K562 (cell line): ENCODE data around the gene LMNA. TPM values are rescaled to one million over a fixed set of nuclear protein-coding genes. Genes with fewer than 3 reads are reported as not detected.

Experiments used
- ATAC-seq: fragments of 200-7000 bp; cut with Tn5 transposase; 3 replicates; pipeline ENCODE4 v1.9.1; 2020; ENCODE audit warnings: moderate library complexity
- BruUV-seq: library from RNA; stranded (reverse); fragments of 400-500 nt; replicated peaks from 2 replicates; lab custom pipeline; 2021; lab: Mats Ljungman, UMichigan
- CTCF ChIA-PET: fragments of 300-600 bp; formaldehyde crosslinking; extraction: SDS; loops from one replicate; lab custom pipeline; 2021; ENCODE audit warnings: low intra/inter-chr PET ratio; lab: Yijun Ruan, JAX
- POLR2A ChIA-PET: fragments of 300-600, 350-650 bp; sonication (Branson Sonifier 250); formaldehyde crosslinking; extraction: SDS; loops from one replicate; lab custom pipeline; 2021; ENCODE audit warnings: antibody characterized with exemption, inconsistent platforms; lab: Yijun Ruan, JAX
- DNase-seq, 4 experiments: peaks; one replicate each; pipeline versions ENCODE4 v3.0.0 to v3.0.0-alpha.2; 2011 to 2018; ENCODE audit warnings: low spot score in 3 of 4, mixed read lengths in 3 of 4; ENCODE audit errors: extremely low read depth in 1 of 4
- FAIRE-seq: peaks from 2 replicates; lab custom pipeline; 2011; peaks lifted over from hg19 to GRCh38; lab: Jason Lieb, UNC
- H2AFZ ChIP-seq: 2 replicates; pipeline ENCODE4 v1.6.0; 2011; ENCODE audit warnings: low read depth, low read length, control low read depth, inconsistent platforms
- H3K27ac ChIP-seq: fragments of 200-600 bp; 3 replicates; pipeline ENCODE4 v1.8.0; 2011; ENCODE audit warnings: low read depth, mild to moderate bottlenecking, control low read depth, inconsistent platforms, low read length, moderate library complexity, mixed read lengths; ENCODE audit errors: extremely low read depth
- H3K27me3 ChIP-seq, 2 experiments: fragments of 300-600 bp in 1 of 2; 2 replicates in 1 of 2; 3 replicates in 1 of 2; pipeline versions ENCODE4 v1.6.0 to v1.8.0; 2011; ENCODE audit warnings: inconsistent platforms in 2 of 2, low read length in 2 of 2, mild to moderate bottlenecking in 1 of 2, mixed read lengths in 1 of 2, moderate library complexity in 1 of 2; ENCODE audit not compliant: control insufficient read depth in 2 of 2, insufficient read depth in 2 of 2
- H3K36me3 ChIP-seq: fragments of 300-600 bp; 3 replicates; pipeline ENCODE4 v1.8.0; 2011; ENCODE audit warnings: mild to moderate bottlenecking, low read length, inconsistent platforms; ENCODE audit not compliant: control insufficient read depth, insufficient read depth
- H3K4me1 ChIP-seq, 2 experiments: fragments of 200-600 bp in 1 of 2; replicated peaks in 1 of 2; 2 replicates in 1 of 2; 3 replicates in 1 of 2; pipeline versions ENCODE4 v1.5.1 to v1.8.0; 2011; ENCODE audit warnings: inconsistent platforms in 2 of 2, low read length in 2 of 2, mild to moderate bottlenecking in 1 of 2, mixed read lengths in 1 of 2, moderate library complexity in 1 of 2; ENCODE audit not compliant: control insufficient read depth in 2 of 2, insufficient read depth in 2 of 2
- H3K4me2 ChIP-seq: 2 replicates; pipeline ENCODE4 v1.6.1; 2011; ENCODE audit warnings: low read length, control low read depth, inconsistent platforms, mixed read lengths; ENCODE audit not compliant: insufficient read depth
- H3K4me3 ChIP-seq: fragments of 200-600 bp; sonication (generic), shearing (Covaris generic); 2 replicates; pipeline ENCODE4 v1.5.1; 2016; ENCODE audit warnings: control low read depth, inconsistent platforms
- H3K79me2 ChIP-seq: fragments of 200-600 bp; 3 replicates; pipeline ENCODE4 v1.8.0; 2011; ENCODE audit warnings: low read length, inconsistent platforms; ENCODE audit not compliant: control insufficient read depth, insufficient read depth
- H3K9ac ChIP-seq, 2 experiments: 2 replicates each; pipeline versions ENCODE4 v1.6.0 to v1.6.1; 2011; ENCODE audit warnings: low read depth in 2 of 2, low read length in 2 of 2, control low read depth in 1 of 2, inconsistent platforms in 1 of 2, mild to moderate bottlenecking in 1 of 2, mixed read lengths in 1 of 2; ENCODE audit not compliant: insufficient read depth in 1 of 2
- H3K9me1 ChIP-seq: one replicate; pipeline ENCODE4 v1.6.0; 2011; ENCODE audit warnings: inconsistent platforms, mild to moderate bottlenecking, low read length, moderate library complexity; ENCODE audit not compliant: control insufficient read depth, insufficient read depth
- H3K9me3 ChIP-seq: replicated peaks from 2 replicates; pipeline ENCODE4 v1.5.1; 2011; ENCODE audit warnings: low read depth, low read length, inconsistent platforms; ENCODE audit not compliant: control insufficient read depth, insufficient read depth
- H4K20me1 ChIP-seq: replicated peaks from 2 replicates; pipeline ENCODE4 v1.6.1; 2011; ENCODE audit warnings: low read length, inconsistent platforms, mixed read lengths; ENCODE audit not compliant: control insufficient read depth, insufficient read depth
- CHD2 ChIP-seq: IDR thresholded peaks from 2 replicates; pipeline ENCODE4 v1.6.1; 2011; ENCODE audit warnings: low read depth, low read length
- CREB3L1 ChIP-seq: fragments of 450-650 bp; IDR thresholded peaks from 2 replicates; pipeline ENCODE4 v1.6.1; 2014; ENCODE audit warnings: low read depth, mild to moderate bottlenecking, moderate library complexity, borderline replicate concordance
- CTBP1 ChIP-seq: fragments of 450-650 bp; IDR thresholded peaks from 2 replicates; pipeline ENCODE4 v1.6.1; 2016; ENCODE audit warnings: borderline replicate concordance
- ELF4 ChIP-seq: fragments of 450-650 bp; formaldehyde crosslinking; IDR thresholded peaks from 2 replicates; pipeline ENCODE4 v1.4.0; 2022; ENCODE audit warnings: missing genetic modification characterization
- ESRRA ChIP-seq: fragments of 450-650 bp; IDR thresholded peaks from 2 replicates; pipeline ENCODE4 v1.6.1; 2014; ENCODE audit warnings: low read depth, mild to moderate bottlenecking, moderate library complexity, borderline replicate concordance
- HIVEP1 ChIP-seq: fragments of 250-450 bp; sonication (Bioruptor Pico); IDR thresholded peaks from 2 replicates; pipeline ENCODE4 v1.4.0; 2020; ENCODE audit warnings: mild to moderate bottlenecking
- HMG20A ChIP-seq: fragments of 450-650 bp; formaldehyde crosslinking; conservative IDR thresholded peaks from 2 replicates; pipeline ENCODE4 v1.4.0; 2020; ENCODE audit warnings: mild to moderate bottlenecking, mixed read lengths
- JUN ChIP-seq, 2 experiments: sonication (generic) in 1 of 2; formaldehyde crosslinking in 1 of 2; IDR thresholded peaks; 2 replicates each; pipeline versions ENCODE4 v1.6.1 to v1.8.0; 2012 to 2022; ENCODE audit warnings: borderline replicate concordance in 2 of 2, mild to moderate bottlenecking in 2 of 2, improper control_type of control experiment in 1 of 2, low read depth in 1 of 2, low read length in 1 of 2, missing genetic modification reagents in 1 of 2
- KDM4B ChIP-seq, 2 experiments: fragments of 450-650 bp in 1 of 2; sonication (generic) in 1 of 2; IDR thresholded peaks; 2 replicates each; pipeline ENCODE4 v1.6.1; 2016 to 2017; ENCODE audit warnings: borderline replicate concordance in 2 of 2, antibody characterized with exemption in 1 of 2, low read depth in 1 of 2, mild to moderate bottlenecking in 1 of 2
- MAZ ChIP-seq, 2 experiments: fragments of 450-650 bp in 1 of 2; sonication (generic) in 1 of 2; formaldehyde crosslinking; IDR thresholded peaks in 1 of 2; conservative IDR thresholded peaks in 1 of 2; 2 replicates each; pipeline versions ENCODE4 v1.4.0 to v1.5.0; 2020; ENCODE audit warnings: mild to moderate bottlenecking in 1 of 2, missing genetic modification reagents in 1 of 2
- MBD2 ChIP-seq: sonication (generic); IDR thresholded peaks from 2 replicates; pipeline ENCODE4 v1.6.1; 2016; ENCODE audit warnings: low read depth, borderline replicate concordance
- PHB ChIP-seq: fragments of 250-450 bp; sonication (Bioruptor Pico); IDR thresholded peaks from 2 replicates; pipeline ENCODE4 v1.5.0; 2021
- POLR2A ChIP-seq: fragments of 450-650 bp; conservative IDR thresholded peaks from 2 replicates; pipeline ENCODE4 v1.6.1; 2016
- PRDM10 ChIP-seq: fragments of 450-650 bp; IDR thresholded peaks from 2 replicates; pipeline ENCODE4 v1.6.1; 2018; ENCODE audit not compliant: partially characterized antibody
- TBL1XR1 ChIP-seq, 2 experiments: IDR thresholded peaks; 2 replicates each; pipeline ENCODE4 v1.6.1; 2012; ENCODE audit warnings: improper control_type of control experiment in 2 of 2, low read length in 2 of 2, mild to moderate bottlenecking in 1 of 2
- WGBS: fragments of 100-300 bp; shearing (Covaris generic); methylation state at CpG from one replicate; pipeline ENCODE4 v1.1.6; 2016; ENCODE audit warnings: low coverage, mixed read lengths; ENCODE audit not compliant: insufficient coverage; ENCODE audit errors: missing lambda C conversion rate; 5-methylcytosine and 5-hydroxymethylcytosine counted together
- in situ Hi-C: fragments of 300-500 bp; cut with MboI; formaldehyde crosslinking; loops from 4 replicates; pipeline ENCODE4 v1.15.0; 2018; ENCODE audit warnings: inconsistent platforms, mixed read lengths
- intact Hi-C: fragments of 100-400 bp; cut with micrococcal nuclease; formaldehyde crosslinking; loops from 2 replicates; pipeline ENCODE4 v1.14.2; 2022
- polyA plus RNA-seq, 8 experiments: library from polyadenylated mRNA; depleted of rRNA in 4 of 8; stranded (reverse) in 5 of 8; unstranded in 3 of 8; fragments of >200 nt; fragmentation: Nextera tagmentation in 2 of 8; fragmentation: Illumina TruSeq in 1 of 8; extraction: Ambion mirVana in 2 of 8; extraction: Trizol in 1 of 8; gene quantifications; 2 replicates each; pipeline versions ENCODE4 v1.2.1 to v1.2.3, GENCODE V29; 2011 to 2014; ENCODE audit warnings: inconsistent platforms in 1 of 8, missing spikeins in 1 of 8
- total RNA-seq, 7 experiments: library from RNA; depleted of rRNA in 6 of 7; stranded (reverse); fragments of >200 nt in 6 of 7; fragmentation: Illumina TruSeq in 2 of 7; extraction: Trizol in 2 of 7; gene quantifications; 2 replicates each; pipeline versions ENCODE4 v1.2.1 to v1.2.3, GENCODE V29; 2011 to 2021; ENCODE audit warnings: low replicate concordance in 1 of 7

Gene LMNA
- total and polyA plus RNA-seq, 9 of the 15 experiments (the other 6 are each of a cell fraction or from before 2014, with no cell fraction given) = 1.00 to 347 (median 88.2) TPM

GRCh38 chr1:156160743-156161171 is 46.2 kb downstream of the LMNA start:
- no TSS peak for BruUV-seq
- ChIA-PET POLR2A (interaction anchor here (0.5 to 1.6 kb wide), 6 partner anchors 8 to 875 kb away, joined by 3 to 6 read pairs (median 4); partner anchors contain the start of gene PMF1), CTCF (no interaction called here)
- H2AFZ ChIP-seq = peak overlapping the region; percentile 97
- H3K36me3 ChIP-seq = no peaks in the 10 kb centered on the region
- peak overlapping the region; percentile 37 for H3K4me3 ChIP-seq
- peak overlapping the region; percentile 85 for H3K4me2 ChIP-seq
- DNase-seq (peak; percentile 92 to 98 (median 96)), FAIRE-seq (peak; percentile 81), ATAC-seq (peak; percentile 94)
- H3K9ac ChIP-seq = peak overlapping the region; percentile 61 to 84
- no peaks in the 10 kb centered on the region for H4K20me1 ChIP-seq
- no peaks in the 10 kb centered on the region for H3K79me2 ChIP-seq
- 6% methylated on average over 15 of the region's 22 CpGs for WGBS
- H3K27ac ChIP-seq = peak overlapping the region; percentile 60; the same call in 2 of the 3 replicates
- H3K9me3 ChIP-seq = no peaks in the 10 kb centered on the region
- intact Hi-C loops = no loop called here
- H3K27me3 ChIP-seq = no peaks in the 10 kb centered on the region
- peaks cover 22 to 23% of the 10 kb centered on the region in 2 experiments for H3K4me1 ChIP-seq
- in situ Hi-C loops = no loop called here
- no peaks in the 10 kb centered on the region for H3K9me1 ChIP-seq
- TF ChIP-seq JUN (IDR thresholded peaks at IDR 0.05; ENCODE audit: borderline replicate concordance, low read depth, low read length) (no peak), JUN (CRISPR knock-in tag; IDR thresholded peaks at IDR 0.05; ENCODE audit: borderline replicate concordance) (0 out of 2 replicates have a peak, but pooled peaks have one; percentile 22), CHD2 (no peak), ELF4 (CRISPR knock-in tag) (0 out of 2 replicates have a peak, but pooled peaks have one; percentile 30), HMG20A (CRISPR knock-in tag) (no peak), MAZ (CRISPR knock-in tag; conservative IDR thresholded peaks at IDR 0.05 in 1 of 2, IDR thresholded peaks at IDR 0.05 in 1 of 2) (peak; percentile 17 to 47; a peak in 2 of 4 replicates), CREB3L1 (0 out of 2 replicates have a peak, but pooled peaks have one; percentile 23), MBD2 (0 out of 2 replicates have a peak, but pooled peaks have one; percentile 26), HIVEP1 (CRISPR knock-in tag) (0 out of 2 replicates have a peak, but pooled peaks have one; percentile 28), PRDM10 (peak; percentile 79), ESRRA (0 out of 2 replicates have a peak, but pooled peaks have one; percentile 32), KDM4B (IDR thresholded peaks at IDR 0.05; ENCODE audit: borderline replicate concordance in 2 of 2, low read depth in 1 of 2) (no peak), PHB (CRISPR knock-in tag) (no peak), POLR2A (peak; percentile 53), TBL1XR1 (IDR thresholded peaks at IDR 0.05; ENCODE audit: low read length in 2 of 2) (0 out of 4 replicates have a peak, but pooled peaks of 1 of the 2 experiments have one; percentile 24), CTBP1 (peak; percentile 3; the same call in 1 of the 2 replicates)
